ENCODE data around the gene AUTS2.

Gene AUTS2

GRCh38 chr7:69789563-69789962, 191.3 kb downstream of the AUTS2 start:
- DNase-seq (ENCODE audit: low read depth) = no peak

DNA sequence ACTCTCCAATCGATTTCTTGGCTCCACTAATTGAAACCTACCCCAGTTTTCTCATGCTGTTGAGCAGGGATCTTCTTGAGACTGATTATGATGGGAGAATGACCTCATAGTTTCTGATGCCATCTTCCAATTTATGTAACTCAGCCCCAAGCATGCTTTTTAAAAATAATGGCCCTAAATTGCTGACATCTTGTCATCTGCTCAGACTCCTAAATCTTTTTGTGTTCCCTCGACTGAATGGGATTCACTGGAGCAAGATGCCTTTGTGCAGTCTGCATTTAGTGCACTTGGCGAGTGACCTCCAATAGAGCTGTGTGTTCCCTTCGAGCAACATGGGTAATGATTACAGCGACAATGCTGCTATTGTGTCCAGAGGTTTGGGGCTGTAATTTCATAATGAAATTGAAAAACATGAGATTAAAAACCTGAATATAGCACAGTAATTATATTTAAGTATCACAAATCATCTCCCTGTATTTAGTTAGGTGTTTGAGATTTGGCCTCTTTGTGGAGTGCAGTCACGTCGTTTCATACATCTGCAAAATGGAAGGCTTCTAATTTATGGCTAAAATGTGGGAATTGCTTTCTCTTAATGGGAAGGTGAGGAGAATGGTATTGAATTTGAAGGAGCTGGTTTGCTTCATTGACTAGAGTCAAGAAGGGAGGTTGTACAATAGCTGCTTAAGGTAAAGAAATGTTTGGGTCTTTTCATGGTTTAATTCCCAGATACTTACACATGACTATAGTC, 192.9 kb downstream of the AUTS2 start:
- DNase-seq (ENCODE audit: low read depth) = no peak

DNA sequence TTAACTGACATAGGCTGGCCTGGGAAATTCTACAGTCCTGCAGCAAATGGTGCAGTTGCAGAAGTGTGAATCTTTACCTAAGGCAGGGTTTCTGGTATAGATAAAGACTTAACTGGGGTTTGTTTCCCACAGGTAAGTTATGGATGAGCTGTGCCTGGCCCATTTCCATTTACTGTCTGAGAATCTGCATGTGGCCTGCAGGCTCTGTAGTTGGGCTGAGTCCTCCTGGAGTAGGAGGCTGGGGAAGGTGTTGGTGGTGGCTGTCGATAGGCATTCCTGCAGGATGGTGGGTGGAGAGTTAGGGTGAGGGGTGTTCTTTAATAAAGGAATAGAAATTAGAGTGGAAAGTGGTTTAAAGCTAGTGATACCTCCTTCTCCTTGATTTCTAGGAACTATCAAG, 193.5 kb downstream of the AUTS2 start:
- no peak for DNase-seq (ENCODE audit: low read depth)

GRCh38 chr7:69795932-69796331, 197.7 kb downstream of the AUTS2 start:
- DNase-seq (ENCODE audit: low read depth) = no peak

DNA sequence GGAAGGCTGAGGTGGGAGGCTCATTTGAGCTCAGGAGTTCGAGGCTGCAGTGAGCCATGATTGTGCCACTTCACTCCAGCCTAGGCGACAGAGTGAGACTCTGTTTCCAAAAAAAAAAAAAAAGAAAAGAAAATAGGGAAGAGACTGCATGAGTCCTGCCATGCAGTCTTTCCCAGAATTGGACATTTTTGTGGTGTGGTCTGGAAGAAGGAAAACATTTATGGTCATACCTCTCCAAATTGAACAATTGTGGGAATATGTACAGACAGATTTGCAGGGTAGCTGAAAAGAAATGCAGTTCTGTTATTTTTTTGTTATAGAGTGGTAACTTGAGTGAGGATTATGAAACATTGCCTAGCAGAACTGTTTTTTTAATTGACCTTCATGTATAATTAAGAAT, 198.1 kb downstream of the AUTS2 start:
- no peak for DNase-seq (ENCODE audit: low read depth)

- DNase-seq (ENCODE audit: low read depth) = no peak
These were observed 200.9 kb downstream of the AUTS2 start for GRCh38 chr7:69799048-69799697.

GRCh38 chr7:69799990-69800389, 201.7 kb downstream of the AUTS2 start:
- no peak for DNase-seq (ENCODE audit: low read depth)

DNA sequence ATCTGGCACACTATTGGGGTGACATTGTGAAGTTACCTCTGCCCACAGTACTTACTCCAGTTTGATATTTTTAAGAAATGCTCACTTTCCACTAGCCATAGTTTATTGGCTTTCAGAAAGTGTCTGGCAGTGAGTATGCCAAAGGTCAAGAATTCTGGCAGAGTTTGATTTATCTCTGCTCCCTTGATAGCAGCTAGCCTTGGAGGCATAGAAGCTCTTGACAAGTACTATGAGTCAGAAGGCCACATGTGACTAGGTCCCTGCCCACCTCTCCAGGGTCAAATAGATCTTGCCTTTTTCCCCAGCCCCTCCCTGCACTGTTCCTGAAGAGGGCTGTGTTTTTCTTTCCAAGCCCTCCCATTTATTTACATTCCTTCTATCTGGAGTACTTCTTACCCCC, 202.2 kb downstream of the AUTS2 start:
- no peak for DNase-seq (ENCODE audit: low read depth)

GRCh38 chr7:69801729-69802682, 203.7 kb downstream of the AUTS2 start:
- no peak for DNase-seq (ENCODE audit: low read depth)

GRCh38 chr7:69803699-69804516, 205.6 kb downstream of the AUTS2 start:
- no peak for DNase-seq (ENCODE audit: low read depth)

DNA sequence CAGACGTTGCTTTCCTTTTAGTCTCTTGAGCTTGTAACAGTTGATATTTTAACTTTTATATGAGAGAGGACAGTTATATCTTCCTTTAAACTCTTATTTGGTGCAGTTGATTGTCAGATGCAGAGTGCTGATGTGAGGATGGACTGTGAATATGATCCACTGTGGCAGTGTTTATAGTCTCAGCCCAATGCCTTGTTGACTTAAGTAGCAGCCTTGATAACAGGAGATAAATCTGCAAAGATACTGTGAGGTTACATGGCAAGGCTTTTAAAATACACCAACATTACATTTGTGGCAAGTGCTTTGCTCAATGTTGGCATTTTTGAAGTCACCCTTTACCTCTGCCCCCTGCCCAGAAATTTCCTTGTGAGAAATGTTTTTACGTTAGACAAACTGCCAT, 206.7 kb downstream of the AUTS2 start:
- DNase-seq (ENCODE audit: low read depth) = no peak

DNA sequence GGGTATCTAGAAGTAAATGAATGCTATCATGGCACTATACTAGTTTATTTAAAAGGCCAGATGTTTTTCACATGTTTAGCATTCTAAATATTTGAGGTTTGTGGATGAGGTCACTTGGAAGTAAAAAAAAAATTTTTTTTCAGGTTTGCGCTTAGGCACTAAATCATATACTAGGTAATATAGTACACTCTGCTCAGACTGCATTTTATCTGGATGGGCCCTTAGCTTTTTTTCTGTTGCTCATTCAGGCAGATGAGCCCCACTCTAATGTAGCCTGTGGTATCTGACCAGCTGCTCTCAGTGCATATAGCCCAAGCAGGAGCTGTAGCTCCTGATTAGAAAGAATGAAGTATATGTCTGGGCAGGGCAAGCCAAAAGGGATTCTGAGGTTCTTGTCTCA, 210.1 kb downstream of the AUTS2 start:
- DNase-seq (ENCODE audit: low read depth) = no peak

GRCh38 chr7:69811476-69812308, 213.4 kb downstream of the AUTS2 start:
- DNase-seq (ENCODE audit: low read depth) = no peak

GRCh38 chr7:69812756-69813155, 214.5 kb downstream of the AUTS2 start:
- no peak for DNase-seq (ENCODE audit: low read depth)

DNA sequence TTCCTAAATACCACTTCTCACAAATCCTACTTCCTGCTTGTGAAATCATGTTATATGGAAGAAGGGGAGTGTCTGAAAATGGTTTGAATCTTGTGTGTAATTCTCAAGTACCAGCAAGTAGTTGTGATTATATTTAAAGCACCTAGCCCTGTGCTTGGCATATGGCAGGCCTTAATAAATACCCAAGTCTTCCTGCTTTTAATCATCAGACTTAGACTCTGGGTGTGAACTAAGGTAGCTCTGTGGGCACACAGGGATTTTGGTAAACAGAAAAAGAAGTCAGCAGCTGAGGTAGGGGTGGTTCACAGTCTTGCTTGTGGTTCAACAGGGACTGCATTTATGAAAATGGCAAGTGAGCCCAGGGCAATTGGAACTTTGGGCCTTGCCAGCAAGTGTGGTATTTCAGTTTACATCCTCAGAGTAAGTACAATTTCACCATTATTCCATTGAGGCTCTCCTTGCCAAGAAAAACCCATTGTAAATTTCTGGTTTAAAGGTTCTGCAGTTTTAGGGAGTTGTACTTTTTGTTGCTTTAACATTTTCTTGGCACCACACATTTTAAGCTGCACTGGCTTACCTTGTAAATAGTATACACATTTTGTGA, 215.5 kb downstream of the AUTS2 start:
- no peak for DNase-seq (ENCODE audit: low read depth)

- no peak for DNase-seq (ENCODE audit: low read depth)
These were observed 216.2 kb downstream of the AUTS2 start for GRCh38 chr7:69814421-69814962.

DNA sequence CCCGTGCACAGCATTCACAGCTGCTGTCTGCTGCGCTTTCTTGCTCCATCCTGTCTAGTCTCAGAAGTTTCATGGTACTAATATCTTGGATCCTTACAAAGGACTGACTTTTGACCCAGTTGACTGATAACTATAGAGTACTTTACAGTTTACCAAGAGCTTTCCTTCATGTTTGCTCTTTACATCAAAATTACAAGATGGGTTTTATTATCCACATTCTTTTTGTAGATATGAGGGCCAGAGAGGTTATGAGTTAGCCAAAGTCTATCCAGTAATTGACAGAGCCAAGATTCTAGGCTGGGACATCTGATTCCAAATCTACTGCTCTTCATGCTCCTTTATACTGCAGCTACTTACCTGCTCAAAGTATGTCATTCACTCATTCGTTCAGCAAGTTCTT, 218.2 kb downstream of the AUTS2 start:
- no peak for DNase-seq (ENCODE audit: low read depth)

DNA sequence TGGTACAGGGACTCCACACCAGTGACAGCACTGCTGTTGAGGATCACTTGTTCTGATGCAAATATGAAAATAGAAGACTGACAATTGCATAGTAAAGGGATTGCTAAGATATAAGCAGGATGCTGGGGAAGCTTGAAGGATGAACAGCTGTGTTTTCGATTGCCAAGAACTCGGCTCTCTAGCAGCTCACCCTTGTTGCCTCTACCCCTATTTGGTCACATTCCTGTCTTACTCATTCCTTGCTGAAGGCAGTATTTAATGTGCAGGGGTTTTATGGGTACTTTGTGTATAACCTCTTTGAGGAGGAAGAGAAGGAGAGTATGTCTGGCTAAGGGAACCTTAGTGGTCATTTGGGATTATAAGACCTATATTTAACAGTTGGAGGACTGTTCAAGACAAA, 218.8 kb downstream of the AUTS2 start:
- no peak for DNase-seq (ENCODE audit: low read depth)

- DNase-seq (ENCODE audit: low read depth) = no peak
These were observed 219.8 kb downstream of the AUTS2 start for GRCh38 chr7:69817841-69818635.
